Skin of body (tissue), 2 donors: ENCODE results near the gene CFAP99. TPM values are rescaled to one million over a fixed set of nuclear protein-coding genes. Genes with fewer than 3 reads are reported as not detected.
A peak's percentile ranks its signal among the peaks of the same experiment; 100 is the strongest.
"Not testable (repeated sequence)": the region's sequence is repeated elsewhere in the genome, so short reads cannot be mapped to it uniquely, and the experiment has no call there.

ENCODE experiments used
- DNase-seq: peaks from one replicate; lab custom pipeline; 2025; lab: John Stamatoyannopoulos, UW
- total RNA-seq: library from RNA; depleted of rRNA; stranded (reverse); fragments of >200 nt; gene quantifications from one replicate; pipeline ENCODE4 v1.2.3, GENCODE V29; 2014

The CFAP99 gene
- not detected for total RNA-seq

DNA sequence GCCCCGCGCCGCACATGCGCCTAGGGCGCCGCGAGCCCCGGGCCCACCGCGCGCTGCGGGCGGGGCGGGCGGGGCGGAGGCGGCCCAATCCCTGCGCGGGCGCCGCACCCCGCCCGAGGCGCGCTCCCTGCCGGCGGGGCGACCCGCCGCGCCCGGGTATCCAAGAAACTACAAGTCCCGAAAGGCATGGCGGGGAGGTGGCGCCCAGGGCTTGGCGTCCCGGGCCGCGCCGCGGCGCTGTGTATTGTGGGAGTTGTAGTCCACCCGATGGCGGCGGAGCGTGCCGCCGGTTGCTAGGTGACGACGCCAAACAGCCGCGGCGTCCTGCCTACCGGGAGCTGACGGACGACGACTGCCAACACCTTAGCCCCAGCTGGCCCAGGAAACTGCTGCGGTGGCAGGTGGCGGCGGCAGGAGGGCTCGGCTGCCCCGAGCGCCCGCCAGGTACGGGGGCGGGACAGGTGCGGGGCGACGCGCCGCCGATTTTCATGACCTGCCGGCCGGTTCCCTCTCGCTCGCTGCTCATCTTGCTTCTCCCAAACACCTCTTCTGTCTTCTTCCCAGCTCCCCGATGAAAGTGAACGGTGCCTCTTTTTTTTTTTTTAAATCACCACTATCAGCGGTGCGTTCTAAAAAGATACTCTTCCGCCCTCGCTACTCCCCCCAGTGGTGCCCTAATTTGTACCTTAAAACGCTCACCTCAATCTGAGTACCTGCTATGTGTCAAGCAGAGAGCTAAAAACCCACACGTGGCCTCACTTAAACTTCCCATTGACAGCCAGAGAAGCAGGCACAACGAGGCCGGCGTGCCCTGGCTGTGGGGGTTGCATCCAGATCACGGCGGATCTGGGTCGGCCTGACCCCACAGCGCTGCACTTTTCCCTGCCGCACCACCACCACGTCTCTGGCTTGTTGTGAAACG lies at the start of gene CFAP99:
Gene CFAP99, plus strand, starts transcription at position 306 of the 922 bp plus-strand sequence.
- peak; percentile 83 for DNase-seq

DNA sequence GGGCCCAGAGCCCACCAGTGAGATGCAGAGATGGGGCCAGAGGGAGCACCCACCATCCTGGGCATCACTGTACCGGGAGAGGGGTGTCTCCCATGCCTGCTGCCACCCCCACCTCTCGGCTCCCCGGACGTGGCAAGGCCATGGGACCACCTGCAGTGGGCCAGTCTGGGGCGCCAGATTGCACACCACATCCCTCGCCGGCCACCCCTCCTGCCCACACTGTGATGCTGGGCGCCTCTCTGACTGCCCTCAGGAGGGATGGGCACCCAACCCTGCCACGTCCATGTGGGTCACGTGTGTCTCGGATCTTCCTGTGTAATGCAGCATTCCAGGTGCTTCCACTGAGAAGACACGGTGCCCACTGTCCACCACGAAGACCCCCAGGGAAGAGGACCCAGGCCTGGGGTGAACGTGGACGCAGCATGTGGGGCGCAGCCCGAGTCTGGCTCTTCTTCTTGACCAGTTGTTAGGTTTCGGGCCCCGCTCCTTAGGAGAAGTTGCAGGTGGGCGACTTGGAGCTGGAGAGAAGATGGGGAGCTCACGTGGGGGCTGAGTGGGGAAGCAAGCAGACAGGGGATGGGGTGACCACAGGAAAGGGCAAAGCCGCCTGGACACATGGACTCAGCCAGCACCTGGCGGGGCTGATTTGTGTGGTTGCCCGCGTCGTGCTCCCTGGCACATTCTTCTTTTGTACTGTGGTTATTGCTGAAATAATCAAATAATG lies 48.0 kb upstream of the CFAP99 start:
- no peak for DNase-seq

DNA sequence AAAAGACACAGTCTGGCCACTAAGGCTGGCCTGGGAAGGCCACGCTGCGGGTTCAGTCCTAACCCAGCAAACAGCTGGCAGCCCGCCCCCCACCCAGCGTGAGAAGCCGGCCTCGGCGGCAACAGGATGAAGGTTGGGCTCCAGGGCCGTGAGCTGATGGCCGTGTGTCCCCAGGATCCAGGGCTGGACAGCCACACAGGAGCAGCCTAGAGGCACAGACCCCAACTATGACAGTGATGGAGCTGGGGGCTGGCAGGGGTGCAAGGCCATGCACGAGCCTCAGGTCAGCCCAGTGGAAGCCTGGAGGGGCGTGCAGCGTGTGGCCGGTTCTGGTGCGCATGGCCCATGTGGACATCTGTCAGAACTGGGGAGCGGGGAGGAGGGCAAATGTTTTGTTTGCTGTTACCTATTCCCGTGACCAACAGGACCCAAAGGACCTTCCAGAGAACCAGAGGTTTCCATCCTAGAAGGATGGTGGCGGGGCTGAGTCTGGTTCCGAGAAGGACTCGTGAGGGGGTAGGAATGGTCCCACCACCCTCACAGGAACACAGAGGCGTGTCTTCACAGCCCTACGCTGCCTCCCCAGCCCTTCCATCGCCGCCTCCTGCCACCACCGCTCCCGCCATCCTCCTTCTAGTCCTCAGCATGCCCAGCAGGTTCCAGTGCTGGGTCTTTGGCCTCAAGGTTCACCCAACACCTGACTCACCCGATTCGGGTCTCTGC lies 46.8 kb upstream of the CFAP99 start:
- no peak for DNase-seq

DNA sequence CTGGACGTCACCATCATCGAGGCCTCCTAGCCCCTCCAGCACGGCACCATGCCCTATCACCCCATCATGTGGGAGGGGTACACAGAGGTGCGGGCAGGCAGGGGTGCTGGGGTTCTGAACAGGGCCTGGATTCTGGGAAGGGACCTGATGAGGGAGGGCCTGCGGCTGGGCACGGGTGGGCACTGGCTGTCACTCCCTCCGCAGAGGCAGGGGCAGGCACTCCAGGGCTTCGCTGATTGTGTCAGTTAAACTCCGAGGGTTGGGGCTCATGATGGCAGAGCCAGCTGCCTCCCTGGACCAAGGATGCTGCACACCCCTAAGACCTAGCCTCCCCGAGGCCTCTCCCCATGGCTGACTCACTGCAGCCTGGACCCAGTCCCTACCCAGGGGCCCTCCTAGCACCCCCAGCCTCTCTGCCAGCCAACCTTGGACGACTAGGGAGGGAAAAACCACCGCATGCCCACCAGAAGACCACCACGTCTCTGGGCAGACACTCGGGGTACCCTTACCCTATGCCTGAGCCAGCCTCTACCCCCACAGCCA lies 46.2 kb upstream of the CFAP99 start:
- no peak for DNase-seq

DNA sequence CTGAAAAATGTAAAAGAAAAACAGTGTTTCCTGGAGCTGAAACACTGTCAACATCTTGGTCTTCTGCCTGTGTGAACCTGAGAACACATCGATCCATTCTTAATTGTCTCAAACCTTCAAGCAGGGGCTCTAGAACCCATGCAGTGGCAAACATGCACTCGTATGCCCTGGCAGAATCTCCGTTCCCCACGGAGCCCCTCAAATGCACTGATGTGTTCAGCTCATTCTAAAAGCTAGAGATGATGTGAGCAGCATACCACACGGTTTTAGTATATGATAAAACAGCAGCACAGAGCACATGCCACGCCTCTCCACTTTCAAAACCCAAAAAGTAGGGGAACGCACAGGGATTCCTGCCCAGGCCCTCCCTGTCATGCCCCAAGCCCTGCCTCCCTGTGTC lies 45.2 kb upstream of the CFAP99 start:
- DNase-seq: no peak

DNA sequence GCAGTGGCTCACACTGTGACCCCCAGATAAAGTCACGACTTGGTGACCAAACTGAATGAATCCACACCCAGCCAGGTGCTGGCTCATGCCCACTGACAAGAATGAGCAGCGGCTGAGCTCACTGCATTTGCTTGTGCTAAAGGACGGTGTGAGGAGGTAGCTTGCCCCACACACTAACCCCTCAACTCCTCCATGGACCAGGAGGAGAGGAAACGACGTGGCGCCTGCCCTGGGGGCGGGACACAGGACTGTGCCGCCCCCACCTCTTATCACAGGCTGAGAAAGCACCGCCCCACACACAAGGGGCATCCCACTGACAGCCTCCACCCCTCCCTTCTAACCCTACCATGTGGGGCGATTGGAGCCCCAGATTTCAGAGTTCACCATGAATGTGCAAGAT lies 43.3 kb upstream of the CFAP99 start:
- no peak for DNase-seq

- DNase-seq: no peak
Measured at GRCh38 chr4:2377241-2377640, 41.5 kb upstream of the CFAP99 start.

GRCh38 chr4:2378401-2378800 lies 40.4 kb upstream of the CFAP99 start:
- DNase-seq: no peak

DNA sequence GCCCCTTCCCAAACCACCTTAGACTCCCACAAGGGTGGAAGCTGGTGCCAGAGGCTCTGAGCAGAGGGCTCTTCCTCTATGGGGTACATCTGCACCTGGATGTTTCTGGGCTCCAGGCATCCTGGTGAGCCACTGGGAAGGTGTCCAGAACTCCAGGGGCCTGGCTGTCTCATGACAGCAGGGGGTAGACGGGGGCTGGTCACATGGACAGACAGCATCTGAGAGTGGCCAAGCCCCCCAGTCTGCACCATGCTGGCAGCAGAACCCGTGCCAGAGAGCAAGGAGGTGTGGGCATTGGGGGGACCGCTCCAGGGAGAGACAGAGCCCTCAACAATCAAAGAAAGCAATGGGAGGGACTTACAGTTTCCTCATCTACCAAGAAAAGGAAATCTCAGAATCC lies 39.9 kb upstream of the CFAP99 start:
- DNase-seq: no peak

DNA sequence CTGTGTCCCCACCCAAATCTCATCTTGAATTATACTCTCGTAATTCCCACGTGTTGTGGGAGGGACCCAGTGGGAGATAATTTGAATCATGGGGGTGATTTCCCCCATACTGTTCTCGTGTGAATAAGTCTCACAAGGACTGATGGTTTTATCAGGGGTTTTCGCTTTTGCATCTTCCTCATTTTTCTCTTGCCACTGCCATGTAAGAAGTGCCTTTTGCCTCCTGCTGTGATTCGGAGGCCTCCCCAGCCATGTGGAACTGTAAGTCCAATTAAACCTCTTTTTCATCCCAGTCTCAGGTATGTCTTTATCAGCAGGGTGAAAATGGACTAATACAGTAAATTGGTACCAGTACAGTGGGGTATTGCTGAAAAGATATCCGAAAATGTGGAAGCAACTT lies 38.2 kb upstream of the CFAP99 start:
- not testable (repeated sequence) for DNase-seq

DNA sequence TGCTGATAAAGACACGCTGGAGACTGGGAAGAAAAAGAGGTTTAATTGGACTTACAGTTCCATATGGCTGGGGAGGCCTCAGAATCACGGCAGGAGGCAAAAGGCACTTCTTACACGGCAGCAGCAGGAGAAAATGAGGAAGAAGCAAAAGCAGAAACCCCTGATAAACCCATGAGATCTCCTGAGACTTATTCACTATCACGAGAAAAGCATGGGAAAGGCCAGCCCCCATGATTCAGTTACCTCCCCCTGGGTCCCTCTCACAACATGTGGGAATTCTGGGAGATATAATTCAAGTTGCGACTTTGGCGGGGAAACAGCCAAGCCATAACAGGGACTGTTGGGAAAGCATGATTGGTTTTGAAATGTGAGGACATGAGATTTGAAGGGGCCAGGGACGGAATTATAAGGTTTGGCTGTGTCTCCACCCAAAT lies 36.0 kb upstream of the CFAP99 start:
- DNase-seq: not testable (repeated sequence)

- DNase-seq: not testable (repeated sequence)
Measured at GRCh38 chr4:2383220-2383631, 35.5 kb upstream of the CFAP99 start.

DNA sequence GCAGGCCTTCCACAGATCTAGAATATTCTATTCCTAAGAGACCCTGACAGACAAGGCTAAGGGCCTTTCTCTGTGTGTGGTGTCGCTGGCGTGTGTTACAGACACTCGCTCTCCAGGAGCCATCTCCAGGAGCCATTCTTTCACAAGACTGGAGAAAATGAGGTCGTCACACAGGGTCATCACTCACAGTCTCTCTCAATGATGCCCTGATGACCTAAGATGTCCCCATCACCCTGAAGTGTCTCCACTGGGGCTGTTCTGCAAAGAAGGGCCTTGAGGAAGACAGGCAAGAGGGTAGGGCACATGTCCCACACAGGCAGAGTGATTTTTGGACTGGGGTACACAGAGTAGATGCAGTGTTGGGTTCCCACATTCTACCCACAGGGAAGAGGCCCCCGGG lies 35.0 kb upstream of the CFAP99 start:
- DNase-seq: no peak

DNA sequence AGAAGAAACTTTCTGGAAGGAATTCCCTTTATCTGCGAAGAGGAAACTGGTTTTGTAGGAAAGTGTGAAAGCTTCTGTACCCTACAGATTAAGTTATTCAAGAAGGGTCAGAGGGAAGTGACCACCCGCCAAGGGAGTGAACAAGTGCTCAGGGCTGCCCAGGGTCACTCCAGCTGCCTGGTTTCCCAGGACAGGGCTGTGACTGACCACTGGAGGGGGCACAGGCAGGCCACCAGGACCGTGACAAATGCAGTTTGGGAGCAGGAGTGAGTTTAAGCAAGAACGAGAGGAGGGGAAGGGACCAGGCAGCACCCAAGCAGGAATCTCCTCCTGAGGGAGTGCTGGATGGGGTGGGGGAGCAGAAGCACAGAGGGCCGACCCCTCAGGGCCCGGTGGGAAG lies 34.5 kb upstream of the CFAP99 start:
- no peak for DNase-seq

DNA sequence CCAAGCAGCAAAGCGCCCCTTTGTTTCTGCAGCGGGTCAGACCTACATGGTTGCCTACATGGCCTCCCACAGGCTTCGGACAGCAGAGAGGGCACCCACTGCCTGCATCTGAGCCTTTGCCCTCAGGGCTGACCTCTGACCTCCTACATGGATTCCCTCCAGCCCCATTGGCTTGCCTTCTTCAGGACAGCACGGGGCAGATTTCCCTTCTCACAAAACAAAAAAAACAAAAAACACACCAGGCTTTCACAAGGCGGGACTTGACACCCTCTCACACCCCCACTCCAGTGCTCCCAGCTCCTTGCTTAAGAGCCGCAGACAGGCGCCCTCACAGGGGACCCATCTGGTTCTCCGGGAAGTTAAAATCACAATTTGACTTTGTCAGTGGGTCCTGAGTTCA lies 33.2 kb upstream of the CFAP99 start:
- DNase-seq: no peak

DNA sequence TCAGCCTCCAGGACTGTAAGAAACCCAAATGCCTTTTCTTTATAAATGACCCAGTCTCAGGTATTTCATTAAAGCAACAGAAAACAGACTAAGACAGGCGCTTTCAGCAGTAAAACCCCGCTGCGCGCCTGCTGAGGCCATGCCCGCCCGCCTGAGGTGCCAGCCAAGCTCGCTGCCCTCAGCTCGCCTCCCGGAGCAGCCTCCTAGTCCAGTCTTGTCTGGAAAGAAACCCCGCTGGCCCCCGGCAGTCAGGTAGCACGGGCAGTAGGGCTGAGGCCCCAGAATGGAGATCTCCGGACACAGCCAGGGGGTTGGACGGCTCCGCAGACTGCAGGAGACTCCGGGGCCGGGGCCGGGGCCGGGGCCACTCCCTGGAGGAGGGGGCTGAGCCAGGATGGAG lies 32.0 kb upstream of the CFAP99 start:
- no peak for DNase-seq

- DNase-seq: no peak
Measured at GRCh38 chr4:2387218-2387617, 31.5 kb upstream of the CFAP99 start.

DNA sequence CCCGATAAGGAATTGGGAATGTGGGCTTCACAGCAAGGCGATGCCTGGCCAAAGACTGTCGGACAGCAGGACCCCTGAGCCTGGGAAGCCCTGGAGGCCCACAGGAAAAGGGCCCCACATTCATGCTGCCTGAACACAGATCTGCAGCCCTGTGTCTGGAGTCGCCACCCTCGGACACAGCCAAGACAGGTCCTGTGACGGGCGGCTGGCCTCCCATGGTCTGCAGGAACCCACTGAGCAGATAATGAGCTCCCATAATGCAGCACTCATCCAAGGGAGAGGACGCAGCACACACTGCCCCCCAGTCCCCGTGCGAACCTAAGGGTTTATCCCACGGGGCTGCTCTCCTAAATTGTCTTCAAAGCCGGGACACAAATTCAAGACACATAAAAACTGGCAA lies 30.9 kb upstream of the CFAP99 start:
- no peak for DNase-seq

DNA sequence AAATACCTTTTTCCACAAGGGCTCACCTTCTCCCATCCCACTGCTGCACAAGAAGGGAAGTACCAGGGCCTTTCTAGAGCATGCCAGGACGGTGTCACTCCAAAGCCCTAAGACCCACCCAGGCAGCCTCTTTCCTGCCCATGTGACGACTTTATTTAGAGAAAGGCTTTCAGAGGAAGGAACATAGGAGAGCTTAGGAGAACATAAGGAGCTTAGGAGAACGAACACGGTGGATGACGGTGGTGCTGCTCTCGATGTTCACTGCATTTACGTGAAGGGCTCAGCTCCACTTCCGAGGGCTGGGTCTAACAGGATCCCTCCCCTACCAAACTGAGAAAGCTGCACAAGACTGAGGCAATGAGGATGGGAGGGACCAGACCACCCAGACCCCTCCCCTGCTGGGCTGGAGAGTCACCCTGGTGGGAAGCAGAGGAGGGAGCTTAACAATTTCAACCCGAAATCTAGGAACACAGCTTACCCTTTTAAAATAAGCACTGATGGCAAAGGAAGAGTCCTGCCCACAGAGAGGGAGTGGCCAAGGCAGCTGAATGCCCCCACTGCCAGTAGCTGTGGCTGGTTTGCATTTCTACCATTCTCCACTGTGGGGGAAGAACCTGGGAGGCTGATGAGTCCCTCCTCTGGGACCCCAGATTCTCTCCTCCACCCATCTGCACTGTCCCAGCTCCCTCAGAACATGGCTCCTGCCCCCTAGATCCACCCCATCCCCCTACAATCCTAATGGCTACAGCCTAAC lies 30.1 kb upstream of the CFAP99 start:
- no peak for DNase-seq

DNA sequence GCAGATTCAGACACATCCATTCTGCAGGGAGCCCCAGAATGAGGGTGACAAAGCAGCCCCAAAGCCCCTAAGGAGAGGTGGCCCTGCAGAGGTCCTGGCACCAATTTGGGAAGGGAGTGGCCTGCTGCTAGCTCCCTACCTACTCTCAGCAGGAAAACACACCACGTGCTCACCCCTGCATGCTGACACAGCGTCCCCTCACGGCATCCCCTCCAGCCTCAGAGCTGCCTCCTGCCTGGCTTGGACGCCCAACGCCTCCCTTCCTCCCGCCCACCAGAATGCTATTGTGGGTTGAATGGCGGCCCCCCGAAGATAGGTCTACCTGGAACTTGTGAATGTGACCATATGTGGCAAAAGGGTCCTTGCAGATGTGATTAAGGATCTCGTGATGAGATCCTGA lies 29.1 kb upstream of the CFAP99 start:
- no peak for DNase-seq

DNA sequence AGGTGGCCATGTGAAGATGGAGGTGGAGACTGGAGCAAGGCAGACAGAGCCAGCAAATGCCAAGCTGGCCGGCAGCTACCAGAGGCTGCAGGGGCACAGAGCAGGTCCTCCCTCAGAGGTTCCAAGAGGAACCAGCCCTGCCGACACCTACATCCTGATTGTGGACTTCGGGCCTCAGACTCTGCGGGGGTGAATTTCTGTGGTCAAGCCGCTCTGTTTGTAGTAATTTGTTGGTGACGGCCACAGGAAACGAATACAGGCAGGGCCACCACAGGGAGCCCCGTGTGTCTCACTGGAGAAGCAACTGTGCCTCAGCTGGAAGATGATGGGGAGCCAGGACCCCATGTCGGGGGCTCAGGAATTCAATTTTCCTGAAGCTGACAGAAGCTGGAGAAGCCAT lies 28.6 kb upstream of the CFAP99 start:
- DNase-seq: no peak
